ENCODE data around the gene ARHGAP15.

Gene ARHGAP15

DNA sequence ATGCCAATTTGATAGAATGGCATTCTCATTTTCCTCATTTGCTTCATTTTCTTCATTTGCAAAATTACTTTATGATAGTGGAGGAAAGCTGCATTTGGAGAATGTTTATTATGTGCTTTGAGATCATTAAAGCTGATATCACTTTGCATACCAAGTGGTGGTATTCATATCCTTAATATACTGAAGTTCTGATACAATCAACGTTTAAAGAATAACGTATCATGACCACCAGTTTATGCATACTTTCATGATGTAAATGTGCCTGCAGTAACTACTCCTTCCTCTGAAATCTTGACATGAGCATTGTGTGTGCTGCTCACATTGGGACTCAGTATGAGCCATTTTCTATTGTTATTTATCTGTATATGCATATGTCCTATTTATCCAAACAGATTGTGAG is 302.1 kb downstream of the ARHGAP15 start:
- Histone ChIP-seq H3K4me2 (ENCODE audit: low read depth, low read length, poor library complexity, severe bottlenecking) (no peak overlapping the region), H3K79me2 (ENCODE audit: insufficient read depth, low read length) (no peaks in the 10 kb centered on the region), H3K9ac (ENCODE audit: low read length) (no peak overlapping the region), H3K36me3 (ENCODE audit: low read length) (peaks cover 8% of the 10 kb centered on the region; the same call in 1 of the 2 replicates), H4K20me1 (ENCODE audit: low read depth, low read length) (no peaks in the 10 kb centered on the region), H3K27ac (ENCODE audit: low read depth, low read length) (no peak overlapping the region), H3K9me2 (replicated peaks; ENCODE audit: insufficient read depth, low read length) (no peaks in the 10 kb centered on the region), H3K9me3 (ENCODE audit: insufficient read depth, low read length) (no peaks in the 10 kb centered on the region), H3F3A (ENCODE audit: insufficient read depth) (no peaks in the 10 kb centered on the region), H3K4me3 (ENCODE audit: insufficient read depth, low read length, poor library complexity, severe bottlenecking) (no peak overlapping the region), H2AFZ (ENCODE audit: low read depth, low read length, severe bottlenecking) (no peak overlapping the region), H3K27me3 (ENCODE audit: low read length) (no peaks in the 10 kb centered on the region)
- no peak for TF ChIP-seq EZH2phosphoT487 (conservative IDR thresholded peaks at IDR 0.05; ENCODE audit: low read length)
- TF ChIP-seq, protein P1, sequence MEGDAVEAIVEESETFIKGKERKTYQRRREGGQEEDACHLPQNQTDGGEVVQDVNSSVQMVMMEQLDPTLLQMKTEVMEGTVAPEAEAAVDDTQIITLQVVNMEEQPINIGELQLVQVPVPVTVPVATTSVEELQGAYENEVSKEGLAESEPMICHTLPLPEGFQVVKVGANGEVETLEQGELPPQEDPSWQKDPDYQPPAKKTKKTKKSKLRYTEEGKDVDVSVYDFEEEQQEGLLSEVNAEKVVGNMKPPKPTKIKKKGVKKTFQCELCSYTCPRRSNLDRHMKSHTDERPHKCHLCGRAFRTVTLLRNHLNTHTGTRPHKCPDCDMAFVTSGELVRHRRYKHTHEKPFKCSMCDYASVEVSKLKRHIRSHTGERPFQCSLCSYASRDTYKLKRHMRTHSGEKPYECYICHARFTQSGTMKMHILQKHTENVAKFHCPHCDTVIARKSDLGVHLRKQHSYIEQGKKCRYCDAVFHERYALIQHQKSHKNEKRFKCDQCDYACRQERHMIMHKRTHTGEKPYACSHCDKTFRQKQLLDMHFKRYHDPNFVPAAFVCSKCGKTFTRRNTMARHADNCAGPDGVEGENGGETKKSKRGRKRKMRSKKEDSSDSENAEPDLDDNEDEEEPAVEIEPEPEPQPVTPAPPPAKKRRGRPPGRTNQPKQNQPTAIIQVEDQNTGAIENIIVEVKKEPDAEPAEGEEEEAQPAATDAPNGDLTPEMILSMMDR (IDR thresholded peaks at IDR 0.05; ENCODE audit: insufficient read depth, low read length, poor library complexity, severe bottlenecking), result no peak

DNA sequence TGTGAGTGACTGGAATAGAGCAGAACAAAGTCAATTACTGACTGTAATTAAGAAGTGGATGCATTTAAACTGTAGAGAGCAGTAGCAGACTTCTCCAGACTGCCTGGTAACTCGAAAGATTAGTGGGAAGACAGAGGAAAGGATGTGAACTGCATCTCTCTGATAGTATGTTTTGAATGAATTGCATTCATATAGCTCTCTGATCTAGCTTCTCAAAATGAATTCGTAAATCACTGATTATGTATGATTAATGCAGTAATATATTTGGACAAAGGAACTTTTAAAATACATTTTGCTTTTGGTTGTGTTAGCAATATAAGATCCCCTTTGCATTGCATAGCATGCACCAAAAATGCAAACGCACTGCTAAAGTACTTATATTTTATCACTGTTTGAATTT is 304.0 kb downstream of the ARHGAP15 start:
- Histone ChIP-seq H3K27me3 (ENCODE audit: low read length) (no peaks in the 10 kb centered on the region), H3K4me3 (ENCODE audit: insufficient read depth, low read length, poor library complexity, severe bottlenecking) (no peak overlapping the region), H3K4me2 (ENCODE audit: low read depth, low read length, poor library complexity, severe bottlenecking) (no peak overlapping the region)

DNA sequence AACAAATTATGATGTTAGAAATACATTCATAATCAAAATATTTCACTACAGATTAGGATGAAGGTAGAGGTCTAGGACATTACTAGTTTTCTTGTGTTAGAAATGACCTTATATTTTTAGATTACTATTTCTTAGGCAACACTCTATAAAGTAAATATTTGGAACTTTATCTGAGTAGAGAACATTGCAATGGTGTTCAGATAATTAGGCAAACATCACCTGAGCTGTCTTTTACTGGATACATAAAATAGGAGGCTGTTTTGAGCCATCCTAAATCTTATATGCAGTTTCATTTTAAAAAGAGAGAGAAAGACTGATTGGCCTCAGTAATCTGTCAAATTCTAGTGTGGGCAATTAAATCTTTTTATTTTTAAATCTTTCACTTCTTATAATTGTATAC is 304.6 kb downstream of the ARHGAP15 start:
- H3K79me2 ChIP-seq (ENCODE audit: insufficient read depth, low read length), result no peaks in the 10 kb centered on the region
- TF ChIP-seq, protein P1 (IDR thresholded peaks at IDR 0.05; ENCODE audit: insufficient read depth, low read length, poor library complexity, severe bottlenecking), result no peak
- no peak for TF ChIP-seq EZH2phosphoT487 (conservative IDR thresholded peaks at IDR 0.05; ENCODE audit: low read length)
- no peak overlapping the region for H3K4me2 ChIP-seq (ENCODE audit: low read depth, low read length, poor library complexity, severe bottlenecking)

More for the DNA sequence above, 304.0 kb downstream of the ARHGAP15 start:
- TF ChIP-seq, protein P1 (IDR thresholded peaks at IDR 0.05; ENCODE audit: insufficient read depth, low read length, poor library complexity, severe bottlenecking), result no peak
- TF ChIP-seq EZH2phosphoT487 (conservative IDR thresholded peaks at IDR 0.05; ENCODE audit: low read length), result no peak
- H3K9me2 ChIP-seq (replicated peaks; ENCODE audit: insufficient read depth, low read length), result no peaks in the 10 kb centered on the region
- no peak overlapping the region for H2AFZ ChIP-seq (ENCODE audit: low read depth, low read length, severe bottlenecking)
- H3K9ac ChIP-seq (ENCODE audit: low read length), result no peak overlapping the region
- no peak overlapping the region for H3K27ac ChIP-seq (ENCODE audit: low read depth, low read length)
- H3F3A ChIP-seq (ENCODE audit: insufficient read depth), result no peaks in the 10 kb centered on the region
- peaks cover 18% of the 10 kb centered on the region; the same call in 1 of the 2 replicates for H3K36me3 ChIP-seq (ENCODE audit: low read length)
- H3K79me2 ChIP-seq (ENCODE audit: insufficient read depth, low read length), result no peaks in the 10 kb centered on the region
- H4K20me1 ChIP-seq (ENCODE audit: low read depth, low read length), result no peaks in the 10 kb centered on the region
- no peaks in the 10 kb centered on the region for H3K9me3 ChIP-seq (ENCODE audit: insufficient read depth, low read length)

More for the DNA sequence above, 304.6 kb downstream of the ARHGAP15 start:
- Histone ChIP-seq H4K20me1 (ENCODE audit: low read depth, low read length) (no peaks in the 10 kb centered on the region), H3K9me2 (replicated peaks; ENCODE audit: insufficient read depth, low read length) (no peaks in the 10 kb centered on the region), H3K9me3 (ENCODE audit: insufficient read depth, low read length) (no peaks in the 10 kb centered on the region), H3K27me3 (ENCODE audit: low read length) (no peaks in the 10 kb centered on the region), H3K4me3 (ENCODE audit: insufficient read depth, low read length, poor library complexity, severe bottlenecking) (no peak overlapping the region), H3K27ac (ENCODE audit: low read depth, low read length) (no peak overlapping the region), H2AFZ (ENCODE audit: low read depth, low read length, severe bottlenecking) (no peak overlapping the region), H3K36me3 (ENCODE audit: low read length) (peaks cover 18% of the 10 kb centered on the region; the same call in 1 of the 2 replicates), H3F3A (ENCODE audit: insufficient read depth) (no peaks in the 10 kb centered on the region), H3K9ac (ENCODE audit: low read length) (no peak overlapping the region)

Measured in SU-DHL-6 (cell line).